Thyroid gland (tissue), 4 donors: Measurements from ENCODE around the gene NBDY.

ENCODE experiments used
- CTCF ChIP-seq, 6 experiments: fragments of 200-600 bp in 3 of 6; fragments of 450-650 bp in 3 of 6; sonication (generic) in 3 of 6; IDR thresholded peaks; one replicate each; pipeline ENCODE4 v1.5.1; 2016 to 2019; ENCODE audit warnings: antibody characterized with exemption in 6 of 6, mild to moderate bottlenecking in 2 of 6, inconsistent platforms in 1 of 6, moderate library complexity in 1 of 6
- POLR2A ChIP-seq, 2 donors: fragments of 450-650 bp; IDR thresholded peaks; one replicate each; pipeline ENCODE4 v1.6.1; 2017; ENCODE audit warnings: antibody characterized with exemption in 2 of 2, mild to moderate bottlenecking in 2 of 2, moderate library complexity in 1 of 2

DNA sequence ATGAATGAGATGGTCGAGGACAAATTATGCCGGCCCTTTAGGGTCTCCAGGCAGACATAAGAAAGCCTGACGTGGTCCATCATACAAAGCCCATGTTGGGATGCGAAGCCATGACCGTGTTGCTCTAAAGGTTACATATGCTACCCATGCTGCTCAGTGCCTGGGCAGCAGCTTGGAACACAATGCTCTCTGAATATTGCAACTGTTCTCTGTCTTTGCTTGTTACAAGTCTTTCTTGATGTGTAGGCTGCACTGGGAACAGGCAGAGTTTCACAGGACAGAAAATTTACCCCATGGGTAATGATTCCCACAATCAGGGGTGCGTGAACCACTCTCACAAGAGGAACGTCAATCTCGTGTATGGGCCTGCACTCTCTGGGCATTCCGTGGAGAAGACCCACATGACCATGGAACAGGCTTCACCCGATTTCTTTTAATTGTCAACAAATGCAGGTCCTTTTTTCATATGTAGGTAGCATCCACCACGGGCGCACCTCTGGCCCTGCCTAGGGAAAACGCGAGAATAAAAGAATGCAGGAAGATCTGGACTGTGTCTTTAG lies 66.3 kb downstream of the NBDY start:
- TF ChIP-seq POLR2A (IDR thresholded peaks at IDR 0.05) (no peak), CTCF (IDR thresholded peaks at IDR 0.05) (no peak)
